GM19043 (cell line): Measurements from ENCODE around the gene RANBP1.
"Not testable (repeated sequence)": the region's sequence is repeated elsewhere in the genome, so short reads cannot be mapped to it uniquely, and the experiment has no call there.

Experiments
- ATAC-seq: cut with Tn5 transposase; IDR thresholded peaks from one replicate; pipeline ENCODE4 v1.9.1; 2021; ENCODE audit warnings: low read depth; ENCODE audit not compliant: unreplicated experiment

Gene RANBP1

GRCh38 chr22:20115691-20116375 lies at the start of gene RANBP1:
TSS of gene RANBP1 (plus strand) at chr22:20116104. CDS start at chr22:20116185, 81 bp downstream.
- no peak for ATAC-seq

GRCh38 chr22:20066617-20067383 lies 49.1 kb upstream of the RANBP1 start:
- ATAC-seq: no peak

- not testable (repeated sequence) for ATAC-seq
Observed at GRCh38 chr22:20067384-20067682, 48.6 kb upstream of the RANBP1 start.

- ATAC-seq: no peak
Observed at GRCh38 chr22:20068640-20069039, 47.3 kb upstream of the RANBP1 start.

- ATAC-seq: no peak
Observed at GRCh38 chr22:20069331-20070042, 46.4 kb upstream of the RANBP1 start.

- ATAC-seq: no peak
Observed at GRCh38 chr22:20071524-20071972, 44.4 kb upstream of the RANBP1 start.

- no peak for ATAC-seq
Observed at GRCh38 chr22:20076627-20077172, 39.2 kb upstream of the RANBP1 start.

- peak; percentile 65 for ATAC-seq
Observed at GRCh38 chr22:20079745-20080444, 36.0 kb upstream of the RANBP1 start, which contains the start of gene DGCR8. TSS of gene DGCR8 (plus strand) at chr22:20080241. CDS start at chr22:20085964, 5,723 bp downstream.

- ATAC-seq: peak; percentile 56
Observed at GRCh38 chr22:20080445-20080775, 35.5 kb upstream of the RANBP1 start.

- no peak for ATAC-seq
Observed at GRCh38 chr22:20080776-20081654, 34.9 kb upstream of the RANBP1 start.

GRCh38 chr22:20083157-20083890 lies 32.6 kb upstream of the RANBP1 start:
- ATAC-seq: no peak

- no peak for ATAC-seq
Observed at GRCh38 chr22:20083891-20084546, 31.9 kb upstream of the RANBP1 start.

- ATAC-seq: no peak
Observed at GRCh38 chr22:20084547-20085413, 31.1 kb upstream of the RANBP1 start.

- no peak for ATAC-seq
Observed at GRCh38 chr22:20085651-20086050, 30.3 kb upstream of the RANBP1 start.

GRCh38 chr22:20086101-20086599 lies 29.8 kb upstream of the RANBP1 start:
- ATAC-seq: no peak

GRCh38 chr22:20086763-20087162 lies 29.1 kb upstream of the RANBP1 start:
- ATAC-seq: no peak
